ENCODE results near the gene STAC.

Gene STAC

DNA sequence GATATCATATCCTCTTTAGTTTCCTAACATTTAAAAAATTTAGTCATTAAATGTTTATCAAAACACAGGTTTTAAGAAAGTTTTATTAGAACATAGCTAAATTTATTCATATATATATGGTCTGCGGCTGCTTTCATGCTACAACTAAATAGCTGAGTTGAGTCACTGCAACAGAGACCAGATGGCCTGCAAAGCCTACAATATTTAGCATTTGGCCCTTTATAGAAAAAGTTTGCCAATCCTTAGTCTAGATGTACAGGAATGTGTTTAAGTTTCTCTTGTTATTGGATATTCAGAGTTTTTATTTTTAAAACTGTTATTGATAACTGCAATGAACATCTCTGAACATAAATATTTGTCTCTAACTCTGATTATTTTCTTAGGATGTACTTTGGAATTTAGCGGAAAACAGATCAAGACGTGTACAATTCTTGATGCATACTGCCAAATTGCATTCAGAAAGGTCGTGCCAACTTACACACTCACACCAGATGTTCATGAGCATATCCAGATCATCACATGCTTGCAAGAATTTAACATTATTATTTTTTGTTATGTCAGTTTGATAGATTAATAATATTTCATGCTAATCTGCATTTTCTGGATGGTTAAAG lies 157.9 kb downstream of the STAC start:
- Histone ChIP-seq H3K27ac (no peak overlapping the region), H3K36me3 (no peaks in the 10 kb centered on the region), H3K9me3 (no peaks in the 10 kb centered on the region), H3K4me1 (ENCODE audit: control insufficient read depth in 1 of 2, insufficient read depth in 1 of 2, low read depth in 1 of 2, low read length in 1 of 2) (no peaks in the 10 kb centered on the region), H3K4me3 (ENCODE audit: low read depth in 1 of 2, low read length in 1 of 2) (no peak overlapping the region), H3K27me3 (no peaks in the 10 kb centered on the region)
- TF ChIP-seq, protein P1, sequence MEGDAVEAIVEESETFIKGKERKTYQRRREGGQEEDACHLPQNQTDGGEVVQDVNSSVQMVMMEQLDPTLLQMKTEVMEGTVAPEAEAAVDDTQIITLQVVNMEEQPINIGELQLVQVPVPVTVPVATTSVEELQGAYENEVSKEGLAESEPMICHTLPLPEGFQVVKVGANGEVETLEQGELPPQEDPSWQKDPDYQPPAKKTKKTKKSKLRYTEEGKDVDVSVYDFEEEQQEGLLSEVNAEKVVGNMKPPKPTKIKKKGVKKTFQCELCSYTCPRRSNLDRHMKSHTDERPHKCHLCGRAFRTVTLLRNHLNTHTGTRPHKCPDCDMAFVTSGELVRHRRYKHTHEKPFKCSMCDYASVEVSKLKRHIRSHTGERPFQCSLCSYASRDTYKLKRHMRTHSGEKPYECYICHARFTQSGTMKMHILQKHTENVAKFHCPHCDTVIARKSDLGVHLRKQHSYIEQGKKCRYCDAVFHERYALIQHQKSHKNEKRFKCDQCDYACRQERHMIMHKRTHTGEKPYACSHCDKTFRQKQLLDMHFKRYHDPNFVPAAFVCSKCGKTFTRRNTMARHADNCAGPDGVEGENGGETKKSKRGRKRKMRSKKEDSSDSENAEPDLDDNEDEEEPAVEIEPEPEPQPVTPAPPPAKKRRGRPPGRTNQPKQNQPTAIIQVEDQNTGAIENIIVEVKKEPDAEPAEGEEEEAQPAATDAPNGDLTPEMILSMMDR (IDR thresholded peaks at IDR 0.05) = no peak

DNA sequence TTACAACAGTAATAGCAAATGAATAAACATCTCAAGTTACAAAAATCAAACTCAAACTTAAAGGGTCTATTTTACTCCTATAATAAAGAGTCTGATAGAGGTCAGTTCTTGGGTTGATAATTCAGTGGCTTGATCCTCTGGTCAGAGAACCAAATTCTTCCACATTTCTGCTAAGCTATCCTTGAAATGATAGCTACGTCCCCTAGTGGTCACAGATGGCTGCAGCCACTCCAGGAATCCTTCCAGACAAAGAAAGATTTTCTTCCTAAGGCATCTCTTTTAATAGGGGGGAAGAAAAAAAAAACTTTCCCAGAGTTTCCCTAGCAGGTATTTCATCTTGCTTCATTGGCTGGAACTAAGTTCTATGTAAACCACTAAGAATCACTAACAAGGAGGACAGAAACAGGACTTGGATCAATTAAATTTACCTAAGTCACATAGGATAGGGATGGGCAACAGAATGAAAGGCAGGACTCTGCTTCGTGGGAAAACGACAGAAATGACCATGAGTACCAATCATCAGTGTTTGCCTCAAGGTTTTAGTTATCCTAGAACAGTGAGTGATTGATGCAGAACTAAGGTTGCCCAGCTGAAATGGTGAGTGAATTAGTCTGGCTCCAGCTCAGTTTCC lies 160.7 kb downstream of the STAC start:
- Histone ChIP-seq H3K4me3 (ENCODE audit: low read depth in 1 of 2, low read length in 1 of 2) (no peak overlapping the region), H3K9me3 (no peaks in the 10 kb centered on the region), H3K4me1 (ENCODE audit: control insufficient read depth in 1 of 2, insufficient read depth in 1 of 2, low read depth in 1 of 2, low read length in 1 of 2) (no peaks in the 10 kb centered on the region), H3K27ac (no peak overlapping the region), H3K27me3 (no peaks in the 10 kb centered on the region), H3K36me3 (no peaks in the 10 kb centered on the region)
- TF ChIP-seq, protein P1 (IDR thresholded peaks at IDR 0.05) = no peak

- no peaks in the 10 kb centered on the region for H3K27me3 ChIP-seq
- H3K4me1 ChIP-seq (ENCODE audit: control insufficient read depth in 1 of 2, insufficient read depth in 1 of 2, low read depth in 1 of 2, low read length in 1 of 2) = no peaks in the 10 kb centered on the region
- H3K36me3 ChIP-seq = no peaks in the 10 kb centered on the region
- TF ChIP-seq, protein P1 (IDR thresholded peaks at IDR 0.05) = no peak
- H3K4me3 ChIP-seq (ENCODE audit: low read depth in 1 of 2, low read length in 1 of 2) = no peak overlapping the region
- H3K9me3 ChIP-seq = no peaks in the 10 kb centered on the region
- no peak overlapping the region for H3K27ac ChIP-seq
Observed at GRCh38 chr3:36542186-36542585, 161.9 kb downstream of the STAC start.

GRCh38 chr3:36543276-36543997 lies 163.1 kb downstream of the STAC start:
- Histone ChIP-seq H3K4me1 (ENCODE audit: control insufficient read depth in 1 of 2, insufficient read depth in 1 of 2, low read depth in 1 of 2, low read length in 1 of 2) (no peaks in the 10 kb centered on the region), H3K9me3 (no peaks in the 10 kb centered on the region), H3K27me3 (no peaks in the 10 kb centered on the region), H3K4me3 (ENCODE audit: low read depth in 1 of 2, low read length in 1 of 2) (no peak overlapping the region), H3K36me3 (no peaks in the 10 kb centered on the region), H3K27ac (no peak overlapping the region)
- TF ChIP-seq, protein P1 (IDR thresholded peaks at IDR 0.05) = no peak

DNA sequence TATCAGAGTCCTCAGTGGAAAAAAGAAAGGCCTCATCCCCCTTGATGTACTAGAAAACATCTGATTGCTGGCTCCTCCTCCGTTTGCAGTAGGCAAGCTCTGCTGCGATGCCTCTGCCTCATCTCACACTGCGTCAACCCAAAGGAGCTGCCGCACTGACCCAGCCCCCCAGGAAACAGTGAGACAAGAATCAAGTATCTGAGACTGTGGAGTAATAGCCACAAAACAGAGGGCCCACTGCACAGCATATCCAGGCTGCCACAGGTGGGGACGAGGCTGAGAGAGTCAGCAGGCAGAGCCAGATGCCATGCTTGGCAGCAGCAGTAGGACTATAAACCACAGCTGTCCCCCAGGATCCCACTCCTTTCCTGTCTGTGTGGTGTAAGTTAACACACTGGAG lies 165.9 kb downstream of the STAC start:
- Histone ChIP-seq H3K27ac (no peak overlapping the region), H3K4me3 (ENCODE audit: low read depth in 1 of 2, low read length in 1 of 2) (no peak overlapping the region), H3K9me3 (no peaks in the 10 kb centered on the region), H3K36me3 (no peaks in the 10 kb centered on the region), H3K4me1 (ENCODE audit: control insufficient read depth in 1 of 2, insufficient read depth in 1 of 2, low read depth in 1 of 2, low read length in 1 of 2) (no peaks in the 10 kb centered on the region), H3K27me3 (no peaks in the 10 kb centered on the region)
- TF ChIP-seq, protein P1 (IDR thresholded peaks at IDR 0.05) = no peak

Data from neutrophil (primary cell).